Ovary (tissue), 9 donors: ENCODE measurements around the gene KIF6. TPM values are rescaled to one million over a fixed set of nuclear protein-coding genes. Genes with fewer than 3 reads are reported as not detected.

Experiments used
- DNase-seq, 5 donors: peaks; one replicate each; pipeline ENCODE4 v3.0.0-alpha.2; 2019 to 2020
- H3K27ac ChIP-seq, 2 donors: fragments of 200-600 bp; one replicate each; pipeline versions ENCODE4 v1.5.1 to v1.8.0; 2019 to 2022
- H3K27me3 ChIP-seq: fragments of 200-600 bp; one replicate; pipeline ENCODE4 v1.8.0; 2022
- H3K36me3 ChIP-seq: fragments of 200-600 bp; sonication (generic); one replicate; pipeline ENCODE4 v1.5.1; 2019
- H3K4me1 ChIP-seq: one replicate; pipeline ENCODE4 v1.8.1; 2013; ENCODE audit warnings: mild to moderate bottlenecking, moderate library complexity; ENCODE audit not compliant: insufficient read depth
- H3K4me3 ChIP-seq: fragments of 200-600 bp; sonication (generic); one replicate; pipeline ENCODE4 v1.5.1; 2017
- H3K9me3 ChIP-seq, 2 donors: fragments of 200-600 bp in 1 of 2; sonication (generic) in 1 of 2; one replicate each; pipeline versions ENCODE4 v1.5.1 to v1.8.1; 2013 to 2019; ENCODE audit warnings: mild to moderate bottlenecking in 1 of 2, moderate library complexity in 1 of 2
- EP300 ChIP-seq: sonication (generic); formaldehyde crosslinking; IDR thresholded peaks from one replicate; pipeline ENCODE4 v1.6.1; 2017; ENCODE audit warnings: antibody characterized with exemption
- POLR2A ChIP-seq: fragments of 450-650 bp; IDR thresholded peaks from one replicate; pipeline ENCODE4 v1.6.1; 2017; ENCODE audit warnings: antibody characterized with exemption, mild to moderate bottlenecking, moderate library complexity
- WGBS, 3 donors: extraction: QIAGEN DNeasy Blood & Tissue Kit in 1 of 3; methylation state at CpG; one replicate each; pipeline versions ENCODE4 v1.1.5 to v1.1.7; 2013 to 2017; 5-methylcytosine and 5-hydroxymethylcytosine counted together
- intact Hi-C, 4 donors: fragments of 100-400 bp; cut with DNase I; formaldehyde crosslinking; loops; one replicate each; pipeline versions ENCODE4 v1.11.0 to v1.15.1; 2022 to 2023
- polyA plus RNA-seq, 2 donors: library from polyadenylated mRNA; stranded (reverse); fragments of 200-250 nt in 1 of 2; fragments of 350-450 nt in 1 of 2; fragmentation: Illumina TruSeq in 1 of 2; extraction: RNeasy Lipid Tissue Mini Kit (QIAGEN cat#74804) in 1 of 2; gene quantifications; one replicate each; pipeline ENCODE4 v1.2.3, GENCODE V29; 2013 to 2014
- total RNA-seq, 7 donors: library from RNA; depleted of rRNA in 2 of 7; stranded (reverse); fragments of >200 nt in 2 of 7; fragmentation: NEBNext Ultra II Directional in 3 of 7; extraction: Animal tissue kit (Norgen Biotek cat#: 25700) in 3 of 7; gene quantifications; one replicate each; pipeline versions ENCODE4 v1.1.0 to v1.2.4, GENCODE V29; 2016 to 2023
- TF ChIP-seq, protein P1 (sequence below), 3 donors: fragments of 450-650 bp in 2 of 3; fragments of 200-600 bp in 1 of 3; IDR thresholded peaks; one replicate each; pipeline versions ENCODE4 v1.5.1 to v1.8.0; 2016 to 2022; ENCODE audit warnings: antibody characterized with exemption in 3 of 3, mild to moderate bottlenecking in 1 of 3
- donor health status: DM: no; HTN: no; CAD: no; lungs with moderate emphysema.
- donor health status: DM: no; HTN: no; CAD: no.
- donor health status: Bipolar disorder and iron deficiency.
- donor health status: DM: yes; HTN: yes; CAD: no.
- donor health status: DM: no; HTN: no; CAD: no.
- donor health status: DM: yes; HTN: yes; CAD: no.

KIF6 gene
- total and polyA plus RNA-seq, 9 donors: 0.12 to 2.1 (median 0.82) TPM

DNA sequence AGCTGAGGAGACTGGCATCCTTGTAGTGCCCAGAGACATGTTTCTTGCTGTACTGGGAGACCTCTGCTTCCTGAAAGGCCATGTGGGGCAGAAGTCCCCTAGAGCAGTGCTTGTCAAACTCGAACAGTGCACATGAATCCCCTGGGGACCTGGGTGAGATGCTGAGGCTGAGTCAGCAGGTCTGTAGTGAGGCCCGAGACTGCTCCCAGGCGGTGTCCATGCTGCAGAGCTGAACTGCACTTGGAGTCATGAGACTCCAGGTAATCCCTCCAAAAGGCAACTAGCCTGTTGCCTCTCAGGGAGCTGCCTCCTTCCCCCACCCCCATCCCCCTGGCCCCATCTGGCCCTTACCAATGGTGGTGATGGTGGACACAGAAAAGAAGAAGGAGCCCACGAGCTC is 414.7 kb downstream of the KIF6 start:
- Histone ChIP-seq H3K36me3 (no peaks in the 10 kb centered on the region), H3K27ac (no peak overlapping the region), H3K27me3 (no peaks in the 10 kb centered on the region), H3K4me1 (peaks cover 6% of the 10 kb centered on the region), H3K4me3 (no peak overlapping the region), H3K9me3 (no peaks in the 10 kb centered on the region)
- intact Hi-C loops: no loop called here
- TF ChIP-seq EP300: no peak
- WGBS, 3 donors: 68 to 80% (median 70%) methylated on average over 4 of the region's 4 CpGs
- no peak for DNase-seq

DNA sequence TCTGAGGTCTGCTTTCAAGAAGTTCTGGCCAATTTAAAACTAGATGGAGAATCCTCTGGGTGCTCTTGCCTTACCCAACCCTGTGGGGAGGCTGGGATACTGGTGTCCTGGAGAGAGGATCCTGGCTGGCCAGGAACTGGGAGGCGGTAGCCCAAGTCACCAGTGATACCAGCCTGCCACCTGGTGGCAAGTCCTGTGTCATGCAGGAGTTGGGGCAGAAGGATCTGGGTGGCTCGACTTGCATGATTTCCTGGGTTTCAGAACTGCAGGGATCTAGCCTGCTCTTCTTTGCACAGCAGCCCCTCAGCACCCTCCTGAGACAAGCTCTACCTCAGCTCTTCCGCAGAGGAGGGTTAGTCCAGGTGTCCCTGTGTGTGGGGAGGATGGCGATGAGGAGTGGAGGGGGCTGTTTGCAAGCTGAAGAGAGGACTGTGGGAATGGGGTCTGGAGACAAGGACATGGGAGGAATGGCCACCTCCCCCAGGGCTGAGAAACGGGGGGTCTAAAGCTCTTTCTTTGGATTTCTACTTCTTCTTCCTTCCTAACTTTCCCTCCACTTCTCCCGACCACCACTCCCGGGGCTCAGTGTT is 415.2 kb downstream of the KIF6 start:
- TF ChIP-seq, protein P1, sequence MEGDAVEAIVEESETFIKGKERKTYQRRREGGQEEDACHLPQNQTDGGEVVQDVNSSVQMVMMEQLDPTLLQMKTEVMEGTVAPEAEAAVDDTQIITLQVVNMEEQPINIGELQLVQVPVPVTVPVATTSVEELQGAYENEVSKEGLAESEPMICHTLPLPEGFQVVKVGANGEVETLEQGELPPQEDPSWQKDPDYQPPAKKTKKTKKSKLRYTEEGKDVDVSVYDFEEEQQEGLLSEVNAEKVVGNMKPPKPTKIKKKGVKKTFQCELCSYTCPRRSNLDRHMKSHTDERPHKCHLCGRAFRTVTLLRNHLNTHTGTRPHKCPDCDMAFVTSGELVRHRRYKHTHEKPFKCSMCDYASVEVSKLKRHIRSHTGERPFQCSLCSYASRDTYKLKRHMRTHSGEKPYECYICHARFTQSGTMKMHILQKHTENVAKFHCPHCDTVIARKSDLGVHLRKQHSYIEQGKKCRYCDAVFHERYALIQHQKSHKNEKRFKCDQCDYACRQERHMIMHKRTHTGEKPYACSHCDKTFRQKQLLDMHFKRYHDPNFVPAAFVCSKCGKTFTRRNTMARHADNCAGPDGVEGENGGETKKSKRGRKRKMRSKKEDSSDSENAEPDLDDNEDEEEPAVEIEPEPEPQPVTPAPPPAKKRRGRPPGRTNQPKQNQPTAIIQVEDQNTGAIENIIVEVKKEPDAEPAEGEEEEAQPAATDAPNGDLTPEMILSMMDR (IDR thresholded peaks at IDR 0.05): peak; percentile 27 to 59 (median 54)
- TF ChIP-seq EP300: no peak
- Histone ChIP-seq H3K27ac (no peak overlapping the region), H3K4me3 (no peak overlapping the region), H3K36me3 (no peaks in the 10 kb centered on the region), H3K4me1 (peaks cover 6% of the 10 kb centered on the region), H3K27me3 (no peaks in the 10 kb centered on the region), H3K9me3 (no peaks in the 10 kb centered on the region)
- peak; percentile 36 to 75 (median 62) for DNase-seq
- WGBS, 3 donors: 39 to 45% (median 43%) methylated on average over 7 of the region's 7 CpGs
- intact Hi-C loops: loop anchor here in 2 of 4 donors (5.0 to 10.0 kb wide), 2 partner anchors 143 to 435 kb away; no protein-coding TSS in a partner anchor

DNA sequence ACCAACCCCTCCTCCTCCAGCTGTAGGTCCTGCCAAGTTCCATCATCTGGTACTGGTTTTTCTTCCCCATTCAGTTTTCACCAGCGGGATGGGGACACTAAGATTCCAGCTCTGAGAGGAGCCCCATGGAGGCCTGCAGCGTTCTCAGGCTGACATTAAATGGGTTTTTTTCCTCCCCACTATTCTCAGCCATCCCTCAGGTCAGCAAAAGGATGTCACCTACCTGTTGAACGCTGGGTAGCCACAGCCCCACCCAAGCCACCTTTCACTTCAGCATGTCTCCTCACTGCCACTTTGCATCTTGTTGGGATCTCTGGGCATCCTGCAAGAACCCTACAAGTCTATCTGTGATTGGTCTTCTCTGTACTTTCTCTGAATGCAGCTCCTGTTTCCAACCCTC is 417.7 kb downstream of the KIF6 start:
- no peak for DNase-seq
- WGBS, 3 donors: 79 to 88% (median 80%) methylated on average over 3 of the region's 3 CpGs
- Histone ChIP-seq H3K27me3 (no peaks in the 10 kb centered on the region), H3K4me3 (no peak overlapping the region), H3K36me3 (no peaks in the 10 kb centered on the region), H3K4me1 (no peaks in the 10 kb centered on the region), H3K9me3 (no peaks in the 10 kb centered on the region), H3K27ac (no peak overlapping the region)
- TF ChIP-seq POLR2A: no peak
- TF ChIP-seq, protein P1 (IDR thresholded peaks at IDR 0.05): no peak
- TF ChIP-seq EP300: no peak
- intact Hi-C loops: loop anchor here in 2 of 4 donors (5.0 to 10.0 kb wide), 2 partner anchors 140 to 433 kb away; no protein-coding TSS in a partner anchor

DNA sequence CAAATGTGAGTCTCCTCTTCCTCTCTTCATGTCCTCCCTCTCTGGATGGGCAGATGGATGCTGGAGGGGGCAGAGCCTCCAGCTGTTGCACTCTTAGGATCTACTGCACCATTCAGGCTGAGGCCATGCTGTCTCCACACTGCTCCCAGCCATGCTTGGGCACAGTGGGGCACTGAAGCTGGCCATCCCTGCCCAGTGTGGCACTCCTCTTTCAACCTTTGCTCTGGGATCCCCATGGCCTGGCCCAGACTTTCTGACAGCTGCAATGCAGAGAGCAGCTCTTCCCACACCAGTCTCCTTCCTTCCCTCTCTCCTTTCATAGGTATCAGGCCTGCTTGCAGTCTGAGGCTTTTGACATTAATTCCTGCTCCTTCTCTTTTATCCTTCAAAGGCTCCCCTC is 420.3 kb downstream of the KIF6 start:
- intact Hi-C loops: loop anchor here in 3 of 4 donors (2.0 to 10.0 kb wide), 3 partner anchors 138 to 430 kb away; no protein-coding TSS in a partner anchor
- H3K36me3 ChIP-seq: no peaks in the 10 kb centered on the region
- TF ChIP-seq EP300 (no peak), POLR2A (no peak)
- TF ChIP-seq, protein P1 (IDR thresholded peaks at IDR 0.05): no peak
- H3K27ac ChIP-seq: no peak overlapping the region
- no peaks in the 10 kb centered on the region for H3K27me3 ChIP-seq
- no peaks in the 10 kb centered on the region for H3K4me1 ChIP-seq
- H3K4me3 ChIP-seq: no peak overlapping the region
- DNase-seq: no peak
- no peaks in the 10 kb centered on the region for H3K9me3 ChIP-seq

DNA sequence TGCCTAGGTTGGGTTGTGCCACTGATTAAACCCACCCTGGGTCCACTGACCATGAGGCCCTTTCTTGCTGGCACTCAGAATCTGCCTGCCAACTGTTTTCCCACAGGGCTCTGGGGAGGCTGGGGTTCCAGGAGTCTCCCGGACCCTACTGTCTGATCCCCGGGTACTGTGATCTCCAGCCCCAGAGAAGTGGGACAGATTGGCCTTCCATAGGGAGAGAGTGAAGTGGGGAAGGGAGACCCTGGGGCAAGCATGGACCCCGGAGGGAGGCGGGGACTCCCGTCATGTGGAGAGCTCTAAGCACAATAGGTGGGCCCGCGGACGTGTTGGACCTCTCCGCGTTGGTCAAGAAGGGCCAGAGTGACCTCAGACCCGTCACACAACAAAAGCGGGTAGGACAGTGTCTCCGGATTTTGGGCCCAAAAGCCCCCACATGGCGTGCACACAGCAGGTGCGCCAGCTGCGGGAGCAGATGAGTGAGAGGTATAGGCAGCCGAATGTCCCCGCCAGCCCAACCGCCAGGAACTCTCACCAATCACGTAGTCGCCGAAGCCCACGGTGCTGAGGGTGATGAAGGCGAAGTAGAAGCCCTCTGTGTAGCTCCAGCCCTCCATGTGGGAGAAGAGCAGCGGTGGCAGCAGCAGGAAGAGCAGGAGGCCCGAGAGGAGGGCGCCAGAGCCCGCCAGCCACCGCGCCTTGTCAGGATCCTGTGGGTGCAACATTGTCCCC is 421.6 kb downstream of the KIF6 start:
- no peaks in the 10 kb centered on the region for H3K9me3 ChIP-seq
- no peaks in the 10 kb centered on the region for H3K27me3 ChIP-seq
- H3K36me3 ChIP-seq: no peaks in the 10 kb centered on the region
- H3K4me1 ChIP-seq: no peaks in the 10 kb centered on the region
- H3K27ac ChIP-seq: no peak overlapping the region
- intact Hi-C loops: loop anchor here in 3 of 4 donors (2.0 to 10.0 kb wide), 3 partner anchors 137 to 429 kb away; no protein-coding TSS in a partner anchor
- DNase-seq: no peak
- TF ChIP-seq POLR2A (no peak), EP300 (no peak)
- TF ChIP-seq, protein P1 (IDR thresholded peaks at IDR 0.05): no peak
- H3K4me3 ChIP-seq: no peak overlapping the region
- WGBS, 3 donors: 83 to 88% (median 84%) methylated on average over 30 of the region's 30 CpGs
